GM12864 (cell line): Measurements from ENCODE around the gene YWHAG.

Experiments used
- DNase-seq: peaks from one replicate; pipeline ENCODE4 v3.0.0-alpha.2; 2011; ENCODE audit warnings: low read depth
- H3K4me3 ChIP-seq: 2 replicates; pipeline ENCODE4 v1.5.1; 2011; ENCODE audit warnings: mild to moderate bottlenecking, low read depth, low read length, control low read depth
- TF ChIP-seq, protein P1 (sequence below): IDR thresholded peaks from 2 replicates; pipeline ENCODE4 v1.5.1; 2011; ENCODE audit warnings: low read depth, mild to moderate bottlenecking, moderate library complexity, low read length, control low read depth, inconsistent platforms; ENCODE audit errors: missing control alignments

Gene YWHAG

DNA sequence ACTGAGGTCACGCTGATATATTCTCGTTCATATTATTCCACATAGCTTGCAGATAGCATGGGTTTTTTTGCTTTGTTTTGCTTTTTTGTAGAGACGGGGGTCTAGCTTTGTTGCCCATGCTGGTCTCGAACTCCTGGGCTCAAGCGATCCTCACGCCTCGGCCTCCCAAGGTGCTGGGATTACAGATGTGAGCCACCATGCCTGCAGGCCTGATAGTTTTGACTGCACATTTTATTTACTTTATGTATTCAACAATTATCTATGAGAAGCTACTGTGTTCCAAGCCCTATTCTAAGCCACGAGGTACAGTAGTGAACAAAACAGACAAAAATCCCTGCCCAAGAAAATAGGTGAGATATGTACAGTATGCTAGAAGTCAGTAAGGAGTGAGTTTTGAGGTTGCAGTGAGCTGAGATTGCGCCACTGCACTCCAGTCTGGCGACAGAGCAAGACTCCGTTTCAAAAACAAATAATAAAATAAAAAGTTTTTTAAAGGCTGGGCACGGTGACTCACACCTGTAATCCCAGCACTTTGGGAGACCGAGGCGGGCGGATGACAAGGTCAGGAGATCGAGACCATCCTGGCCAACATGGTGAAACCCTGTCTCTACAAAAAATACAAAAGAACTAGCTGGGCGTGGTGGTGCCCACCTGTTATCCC, 1.3 kb upstream of the YWHAG start:
- DNase-seq, result no peak
- peak overlapping the region; percentile 89; the same call in 1 of the 2 replicates for H3K4me3 ChIP-seq
- TF ChIP-seq, protein P1, sequence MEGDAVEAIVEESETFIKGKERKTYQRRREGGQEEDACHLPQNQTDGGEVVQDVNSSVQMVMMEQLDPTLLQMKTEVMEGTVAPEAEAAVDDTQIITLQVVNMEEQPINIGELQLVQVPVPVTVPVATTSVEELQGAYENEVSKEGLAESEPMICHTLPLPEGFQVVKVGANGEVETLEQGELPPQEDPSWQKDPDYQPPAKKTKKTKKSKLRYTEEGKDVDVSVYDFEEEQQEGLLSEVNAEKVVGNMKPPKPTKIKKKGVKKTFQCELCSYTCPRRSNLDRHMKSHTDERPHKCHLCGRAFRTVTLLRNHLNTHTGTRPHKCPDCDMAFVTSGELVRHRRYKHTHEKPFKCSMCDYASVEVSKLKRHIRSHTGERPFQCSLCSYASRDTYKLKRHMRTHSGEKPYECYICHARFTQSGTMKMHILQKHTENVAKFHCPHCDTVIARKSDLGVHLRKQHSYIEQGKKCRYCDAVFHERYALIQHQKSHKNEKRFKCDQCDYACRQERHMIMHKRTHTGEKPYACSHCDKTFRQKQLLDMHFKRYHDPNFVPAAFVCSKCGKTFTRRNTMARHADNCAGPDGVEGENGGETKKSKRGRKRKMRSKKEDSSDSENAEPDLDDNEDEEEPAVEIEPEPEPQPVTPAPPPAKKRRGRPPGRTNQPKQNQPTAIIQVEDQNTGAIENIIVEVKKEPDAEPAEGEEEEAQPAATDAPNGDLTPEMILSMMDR, result no peak

GRCh38 chr7:76359111-76359977, 553 bp upstream of the YWHAG start:
- H3K4me3 ChIP-seq, result peak overlapping the region; percentile 89
- DNase-seq, result peak; percentile 94
- TF ChIP-seq, protein P1, result peak; percentile 60

DNA sequence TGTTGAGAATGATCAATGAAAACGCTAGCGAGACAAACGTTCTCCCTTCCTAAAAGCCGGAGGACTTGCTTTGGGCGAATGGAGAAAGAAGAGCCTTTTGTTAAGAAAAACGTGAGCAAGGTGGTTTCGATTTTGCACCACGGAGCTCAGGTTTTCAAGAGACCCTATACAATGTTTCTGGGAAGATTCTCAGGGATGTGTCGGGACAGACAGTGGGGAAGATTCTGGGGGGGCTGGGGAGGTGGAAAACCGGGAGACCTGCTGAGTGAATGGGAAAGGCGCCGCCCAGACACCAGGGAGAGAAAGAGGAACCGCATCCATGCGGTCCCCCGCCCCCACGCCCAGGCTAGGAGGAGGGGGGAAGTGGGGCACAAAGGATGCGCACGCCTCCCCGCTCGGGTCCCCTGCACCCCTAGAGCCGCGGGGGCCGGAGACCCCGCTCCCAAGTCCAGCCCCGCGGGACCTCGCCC, 745 bp downstream of the YWHAG start:
- H3K4me3 ChIP-seq, result peak overlapping the region; percentile 89
- DNase-seq, result no peak
- TF ChIP-seq, protein P1, result no peak

GRCh38 chr7:76357475-76358010, 1.2 kb downstream of the YWHAG start:
- peak overlapping the region; percentile 89 for H3K4me3 ChIP-seq
- TF ChIP-seq, protein P1, result no peak
- no peak for DNase-seq

- DNase-seq, result no peak
- H3K4me3 ChIP-seq, result peak overlapping the region; percentile 89
- TF ChIP-seq, protein P1, result no peak
Measured at GRCh38 chr7:76356823-76357222, 2.0 kb downstream of the YWHAG start.

- H3K4me3 ChIP-seq, result no peak overlapping the region
- no peak for DNase-seq
- TF ChIP-seq, protein P1, result no peak
Measured at GRCh38 chr7:76356115-76356514, 2.7 kb downstream of the YWHAG start.
